HepG2 (cell line): ENCODE data around the gene S100A16. TPM values are rescaled to one million over a fixed set of nuclear protein-coding genes. Genes with fewer than 3 reads are reported as not detected.

ENCODE experiments used
- BRD4 ChIP-seq: sonication (generic); formaldehyde crosslinking; IDR thresholded peaks from 2 replicates; pipeline ENCODE4 v1.4.0; 2020; ENCODE audit warnings: missing genetic modification reagents
- E2F5 ChIP-seq: sonication (generic); formaldehyde crosslinking; conservative IDR thresholded peaks from 2 replicates; pipeline ENCODE4 v1.4.0; 2020; ENCODE audit warnings: missing genetic modification reagents
- MAFF ChIP-seq: IDR thresholded peaks from 2 replicates; pipeline ENCODE4 v1.6.1; 2011; ENCODE audit warnings: low read depth, low read length, improper control_type of control experiment
- MED8 ChIP-seq: sonication (generic); formaldehyde crosslinking; IDR thresholded peaks from 2 replicates; pipeline ENCODE4 v1.8.1; 2023; ENCODE audit warnings: mild to moderate bottlenecking, missing genetic modification reagents; ENCODE audit not compliant: insufficient replicate concordance
- NR2F2 ChIP-seq: IDR thresholded peaks from 2 replicates; pipeline ENCODE4 v1.6.1; 2012; ENCODE audit warnings: low read depth, inconsistent platforms, borderline replicate concordance
- REL ChIP-seq: sonication (generic); formaldehyde crosslinking; conservative IDR thresholded peaks from 2 replicates; pipeline ENCODE4 v1.8.0; 2022; ENCODE audit warnings: mild to moderate bottlenecking, missing genetic modification reagents, moderate library complexity
- SIN3A ChIP-seq: IDR thresholded peaks from 2 replicates; pipeline ENCODE4 v1.6.1; 2011; ENCODE audit warnings: low read depth, mild to moderate bottlenecking, control low read depth, low read length, borderline replicate concordance
- TCF7 ChIP-seq: sonication (generic); IDR thresholded peaks from 2 replicates; pipeline ENCODE4 v1.6.1; 2016; ENCODE audit warnings: antibody characterized with exemption, low read depth
- ZFP36 ChIP-seq: fragments of 150-350 bp; IDR thresholded peaks from 2 replicates; pipeline ENCODE4 v1.6.1; 2018; ENCODE audit warnings: borderline replicate concordance, low read length, low read depth; ENCODE audit not compliant: partially characterized antibody
- ZKSCAN1 ChIP-seq: fragments of 150-350 bp; IDR thresholded peaks from 2 replicates; pipeline ENCODE4 v1.6.1; 2014; ENCODE audit warnings: low read length
- ZNF34 ChIP-seq: sonication (generic); formaldehyde crosslinking; IDR thresholded peaks from 2 replicates; pipeline ENCODE4 v1.4.0; 2020; ENCODE audit warnings: mild to moderate bottlenecking, missing genetic modification reagents, borderline replicate concordance
- ZNF747 ChIP-seq: sonication (generic); formaldehyde crosslinking; IDR thresholded peaks from 2 replicates; pipeline ENCODE4 v1.8.1; 2023; ENCODE audit warnings: missing genetic modification reagents, mild to moderate bottlenecking, borderline replicate concordance
- polyA plus RNA-seq, 8 experiments: library from polyadenylated mRNA; depleted of rRNA in 3 of 8; stranded (reverse) in 7 of 8; unstranded in 1 of 8; fragments of >200 nt; fragmentation: Illumina TruSeq in 4 of 8; extraction: Trizol in 4 of 8; gene quantifications; 2 replicates each; pipeline versions ENCODE4 v1.2.1 to v1.2.3, GENCODE V29; 2011 to 2016; ENCODE audit warnings: low read depth in 4 of 8, missing spikeins in 1 of 8, mixed read lengths in 1 of 8; ENCODE audit not compliant: insufficient read depth in 1 of 8
- total RNA-seq, 5 experiments: library from RNA; depleted of rRNA; stranded (reverse); fragments of >200 nt; fragmentation: Illumina TruSeq; extraction: Trizol; gene quantifications; 2 replicates each; pipeline ENCODE4 v1.2.3, GENCODE V29; 2016; ENCODE audit warnings: low read depth in 1 of 5
- TF ChIP-seq, protein P1 (sequence below), 2 experiments: IDR thresholded peaks; 2 replicates each; pipeline ENCODE4 v1.6.1; 2011 to 2012; ENCODE audit warnings: low read length in 2 of 2, borderline replicate concordance in 1 of 2, low read depth in 1 of 2, mild to moderate bottlenecking in 1 of 2, moderate library complexity in 1 of 2
- TF ChIP-seq, protein P2 (sequence below): sonication (generic); formaldehyde crosslinking; IDR thresholded peaks from 2 replicates; pipeline ENCODE4 v1.4.0; 2020; ENCODE audit warnings: mild to moderate bottlenecking, missing genetic modification reagents
- TF ChIP-seq, protein P3 (sequence below): sonication (generic); formaldehyde crosslinking; IDR thresholded peaks from 2 replicates; pipeline ENCODE4 v1.5.1; 2020; ENCODE audit warnings: mild to moderate bottlenecking, missing genetic modification reagents

S100A16 gene
- total and polyA plus RNA-seq, 2 of the 13 experiments (the other 11 are each of a cell fraction or from before 2014, with no cell fraction given), result 46.0 to 195 TPM

DNA sequence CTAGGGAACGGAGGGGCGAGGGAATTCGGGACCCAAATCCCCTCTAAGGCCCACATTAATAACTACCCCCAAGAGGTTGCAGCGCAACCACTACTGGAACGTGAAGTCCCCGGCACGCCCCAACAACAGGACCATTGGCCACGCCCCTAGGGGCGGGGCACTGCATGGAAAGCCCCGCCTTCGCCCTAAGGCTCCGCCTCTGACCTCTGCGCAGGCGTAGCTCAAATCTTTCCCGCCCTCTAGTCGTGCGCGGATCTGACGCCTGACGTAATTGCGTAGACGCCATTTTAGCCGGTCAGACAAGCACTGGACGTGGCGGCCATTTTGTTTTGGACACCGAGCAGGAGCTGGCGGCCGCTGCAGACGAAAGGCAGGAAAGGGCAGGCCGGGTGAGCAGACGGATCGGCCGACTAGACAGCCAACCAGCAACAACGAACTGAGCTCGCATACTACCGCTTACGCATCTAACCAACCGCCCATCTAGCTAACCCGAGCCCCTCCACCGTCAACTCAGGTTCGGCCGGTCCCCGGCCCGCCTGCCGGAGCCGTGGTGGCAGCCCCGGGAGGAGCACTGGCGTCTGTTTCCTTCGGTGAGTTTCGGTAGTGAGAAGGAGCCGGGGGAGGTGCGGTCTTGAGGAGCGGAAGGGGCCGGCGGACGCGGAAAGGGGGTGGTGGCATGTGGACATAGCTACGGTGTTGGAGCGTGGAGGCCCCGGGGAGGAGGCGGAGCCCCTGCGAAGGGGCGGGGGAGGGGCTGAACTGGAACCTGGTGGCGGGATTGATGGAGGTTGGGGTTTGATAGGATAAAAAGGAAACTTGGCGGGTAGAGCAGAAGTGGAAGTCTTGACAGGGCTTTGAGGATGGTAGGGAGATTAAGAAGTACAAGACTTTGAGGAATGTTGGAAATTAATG lies 21.1 kb upstream of the S100A16 start, which contains the start of gene CHTOP (continued):
- TF ChIP-seq ZNF747, result no peak
- TF ChIP-seq ZKSCAN1, result no peak
- TF ChIP-seq MAFF, result no peak
- TF ChIP-seq, protein P1, sequence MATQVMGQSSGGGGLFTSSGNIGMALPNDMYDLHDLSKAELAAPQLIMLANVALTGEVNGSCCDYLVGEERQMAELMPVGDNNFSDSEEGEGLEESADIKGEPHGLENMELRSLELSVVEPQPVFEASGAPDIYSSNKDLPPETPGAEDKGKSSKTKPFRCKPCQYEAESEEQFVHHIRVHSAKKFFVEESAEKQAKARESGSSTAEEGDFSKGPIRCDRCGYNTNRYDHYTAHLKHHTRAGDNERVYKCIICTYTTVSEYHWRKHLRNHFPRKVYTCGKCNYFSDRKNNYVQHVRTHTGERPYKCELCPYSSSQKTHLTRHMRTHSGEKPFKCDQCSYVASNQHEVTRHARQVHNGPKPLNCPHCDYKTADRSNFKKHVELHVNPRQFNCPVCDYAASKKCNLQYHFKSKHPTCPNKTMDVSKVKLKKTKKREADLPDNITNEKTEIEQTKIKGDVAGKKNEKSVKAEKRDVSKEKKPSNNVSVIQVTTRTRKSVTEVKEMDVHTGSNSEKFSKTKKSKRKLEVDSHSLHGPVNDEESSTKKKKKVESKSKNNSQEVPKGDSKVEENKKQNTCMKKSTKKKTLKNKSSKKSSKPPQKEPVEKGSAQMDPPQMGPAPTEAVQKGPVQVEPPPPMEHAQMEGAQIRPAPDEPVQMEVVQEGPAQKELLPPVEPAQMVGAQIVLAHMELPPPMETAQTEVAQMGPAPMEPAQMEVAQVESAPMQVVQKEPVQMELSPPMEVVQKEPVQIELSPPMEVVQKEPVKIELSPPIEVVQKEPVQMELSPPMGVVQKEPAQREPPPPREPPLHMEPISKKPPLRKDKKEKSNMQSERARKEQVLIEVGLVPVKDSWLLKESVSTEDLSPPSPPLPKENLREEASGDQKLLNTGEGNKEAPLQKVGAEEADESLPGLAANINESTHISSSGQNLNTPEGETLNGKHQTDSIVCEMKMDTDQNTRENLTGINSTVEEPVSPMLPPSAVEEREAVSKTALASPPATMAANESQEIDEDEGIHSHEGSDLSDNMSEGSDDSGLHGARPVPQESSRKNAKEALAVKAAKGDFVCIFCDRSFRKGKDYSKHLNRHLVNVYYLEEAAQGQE (IDR thresholded peaks at IDR 0.05; ENCODE audit: borderline replicate concordance in 1 of 2, low read depth in 1 of 2, low read length in 2 of 2), result peak in 1 of 2 experiments; percentile 12; a peak in 1 of 4 replicates
- TF ChIP-seq E2F5 (CRISPR knock-in tag), result peak; percentile 95
- no peak for TF ChIP-seq ZFP36
- TF ChIP-seq, protein P2, sequence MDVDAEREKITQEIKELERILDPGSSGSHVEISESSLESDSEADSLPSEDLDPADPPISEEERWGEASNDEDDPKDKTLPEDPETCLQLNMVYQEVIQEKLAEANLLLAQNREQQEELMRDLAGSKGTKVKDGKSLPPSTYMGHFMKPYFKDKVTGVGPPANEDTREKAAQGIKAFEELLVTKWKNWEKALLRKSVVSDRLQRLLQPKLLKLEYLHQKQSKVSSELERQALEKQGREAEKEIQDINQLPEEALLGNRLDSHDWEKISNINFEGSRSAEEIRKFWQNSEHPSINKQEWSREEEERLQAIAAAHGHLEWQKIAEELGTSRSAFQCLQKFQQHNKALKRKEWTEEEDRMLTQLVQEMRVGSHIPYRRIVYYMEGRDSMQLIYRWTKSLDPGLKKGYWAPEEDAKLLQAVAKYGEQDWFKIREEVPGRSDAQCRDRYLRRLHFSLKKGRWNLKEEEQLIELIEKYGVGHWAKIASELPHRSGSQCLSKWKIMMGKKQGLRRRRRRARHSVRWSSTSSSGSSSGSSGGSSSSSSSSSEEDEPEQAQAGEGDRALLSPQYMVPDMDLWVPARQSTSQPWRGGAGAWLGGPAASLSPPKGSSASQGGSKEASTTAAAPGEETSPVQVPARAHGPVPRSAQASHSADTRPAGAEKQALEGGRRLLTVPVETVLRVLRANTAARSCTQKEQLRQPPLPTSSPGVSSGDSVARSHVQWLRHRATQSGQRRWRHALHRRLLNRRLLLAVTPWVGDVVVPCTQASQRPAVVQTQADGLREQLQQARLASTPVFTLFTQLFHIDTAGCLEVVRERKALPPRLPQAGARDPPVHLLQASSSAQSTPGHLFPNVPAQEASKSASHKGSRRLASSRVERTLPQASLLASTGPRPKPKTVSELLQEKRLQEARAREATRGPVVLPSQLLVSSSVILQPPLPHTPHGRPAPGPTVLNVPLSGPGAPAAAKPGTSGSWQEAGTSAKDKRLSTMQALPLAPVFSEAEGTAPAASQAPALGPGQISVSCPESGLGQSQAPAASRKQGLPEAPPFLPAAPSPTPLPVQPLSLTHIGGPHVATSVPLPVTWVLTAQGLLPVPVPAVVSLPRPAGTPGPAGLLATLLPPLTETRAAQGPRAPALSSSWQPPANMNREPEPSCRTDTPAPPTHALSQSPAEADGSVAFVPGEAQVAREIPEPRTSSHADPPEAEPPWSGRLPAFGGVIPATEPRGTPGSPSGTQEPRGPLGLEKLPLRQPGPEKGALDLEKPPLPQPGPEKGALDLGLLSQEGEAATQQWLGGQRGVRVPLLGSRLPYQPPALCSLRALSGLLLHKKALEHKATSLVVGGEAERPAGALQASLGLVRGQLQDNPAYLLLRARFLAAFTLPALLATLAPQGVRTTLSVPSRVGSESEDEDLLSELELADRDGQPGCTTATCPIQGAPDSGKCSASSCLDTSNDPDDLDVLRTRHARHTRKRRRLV (CRISPR knock-in tag), result no peak; the same call in 1 of the 2 replicates
- TF ChIP-seq SIN3A, result peak; percentile 51; the same call in 1 of the 2 replicates
- TF ChIP-seq MED8 (CRISPR knock-in tag), result peak; percentile 80
- TF ChIP-seq REL (CRISPR knock-in tag), result no peak
- TF ChIP-seq ZNF34 (CRISPR knock-in tag), result no peak
- TF ChIP-seq TCF7, result no peak
- TF ChIP-seq NR2F2, result no peak
- TF ChIP-seq, protein P3, sequence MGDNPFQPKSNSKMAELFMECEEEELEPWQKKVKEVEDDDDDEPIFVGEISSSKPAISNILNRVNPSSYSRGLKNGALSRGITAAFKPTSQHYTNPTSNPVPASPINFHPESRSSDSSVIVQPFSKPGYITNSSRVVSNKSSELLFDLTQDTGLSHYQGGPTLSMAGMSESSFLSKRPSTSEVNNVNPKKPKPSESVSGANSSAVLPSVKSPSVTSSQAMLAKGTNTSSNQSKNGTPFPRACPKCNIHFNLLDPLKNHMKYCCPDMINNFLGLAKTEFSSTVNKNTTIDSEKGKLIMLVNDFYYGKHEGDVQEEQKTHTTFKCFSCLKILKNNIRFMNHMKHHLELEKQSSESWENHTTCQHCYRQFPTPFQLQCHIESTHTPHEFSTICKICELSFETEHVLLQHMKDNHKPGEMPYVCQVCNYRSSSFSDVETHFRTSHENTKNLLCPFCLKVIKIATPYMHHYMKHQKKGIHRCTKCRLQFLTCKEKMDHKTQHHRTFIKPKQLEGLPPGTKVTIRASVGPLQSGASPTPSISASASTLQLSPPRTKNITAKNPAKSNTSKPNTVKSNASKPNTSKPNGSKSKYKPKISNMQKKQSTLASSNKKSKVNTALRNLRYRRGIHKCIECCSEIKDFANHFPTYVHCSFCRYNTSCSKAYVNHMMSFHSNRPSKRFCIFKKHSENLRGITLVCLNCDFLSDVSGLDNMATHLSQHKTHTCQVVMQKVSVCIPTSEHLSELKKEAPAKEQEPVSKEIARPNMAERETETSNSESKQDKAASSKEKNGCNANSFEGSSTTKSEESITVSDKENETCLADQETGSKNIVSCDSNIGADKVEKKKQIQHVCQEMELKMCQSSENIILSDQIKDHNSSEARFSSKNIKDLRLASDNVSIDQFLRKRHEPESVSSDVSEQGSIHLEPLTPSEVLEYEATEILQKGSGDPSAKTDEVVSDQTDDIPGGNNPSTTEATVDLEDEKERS (CRISPR knock-in tag), result peak; percentile 80; the same call in 1 of the 2 replicates
- peak; percentile 78; the same call in 1 of the 2 replicates for TF ChIP-seq BRD4 (CRISPR knock-in tag)
